HG02588 (cell line): ENCODE measurements around the gene ZNF608.
A peak's percentile ranks its signal among the peaks of the same experiment; 100 is the strongest.

Source experiments
- ATAC-seq: cut with Tn5 transposase; IDR thresholded peaks from one replicate; pipeline ENCODE4 v1.9.1; 2021; ENCODE audit warnings: mild to moderate bottlenecking, moderate library complexity; ENCODE audit not compliant: unreplicated experiment

ZNF608 gene

GRCh38 chr5:124738681-124739633 is 7.5 kb downstream of the ZNF608 start:
- no peak for ATAC-seq

- ATAC-seq, result no peak
Observed at GRCh38 chr5:124737651-124738050, 8.8 kb downstream of the ZNF608 start.

- ATAC-seq, result no peak
Observed at GRCh38 chr5:124736805-124737188, 9.6 kb downstream of the ZNF608 start.

GRCh38 chr5:124736082-124736804 is 10.2 kb downstream of the ZNF608 start:
- ATAC-seq, result no peak

- no peak for ATAC-seq
Observed at GRCh38 chr5:124735169-124735858, 11.1 kb downstream of the ZNF608 start.

- ATAC-seq, result no peak
Observed at GRCh38 chr5:124734574-124735168, 11.8 kb downstream of the ZNF608 start.

- no peak for ATAC-seq
Observed at GRCh38 chr5:124733329-124733650, 13.1 kb downstream of the ZNF608 start.

GRCh38 chr5:124732428-124733328 is 13.8 kb downstream of the ZNF608 start:
- ATAC-seq, result no peak

- no peak for ATAC-seq
Observed at GRCh38 chr5:124730381-124730780, 16.1 kb downstream of the ZNF608 start.

GRCh38 chr5:124729720-124730359 is 16.6 kb downstream of the ZNF608 start:
- ATAC-seq, result no peak

GRCh38 chr5:124728968-124729332 is 17.5 kb downstream of the ZNF608 start:
- ATAC-seq, result no peak

GRCh38 chr5:124728331-124728967 is 18.0 kb downstream of the ZNF608 start:
- ATAC-seq, result no peak

- ATAC-seq, result no peak
Observed at GRCh38 chr5:124726631-124727362, 19.6 kb downstream of the ZNF608 start.

GRCh38 chr5:124725622-124726258 is 20.7 kb downstream of the ZNF608 start:
- no peak for ATAC-seq

- ATAC-seq, result peak; percentile 54
Observed at GRCh38 chr5:124725040-124725434, 21.4 kb downstream of the ZNF608 start.

- peak; percentile 29 for ATAC-seq
Observed at GRCh38 chr5:124724357-124725039, 21.9 kb downstream of the ZNF608 start.

- ATAC-seq, result no peak
Observed at GRCh38 chr5:124721229-124721735, 25.2 kb downstream of the ZNF608 start.
